Ureter (tissue), 1 donor: ENCODE results near the gene KLF16. TPM values are rescaled to one million over a fixed set of nuclear protein-coding genes. Genes with fewer than 3 reads are reported as not detected.
"Not testable (repeated sequence)": the region's sequence is repeated elsewhere in the genome, so short reads cannot be mapped to it uniquely, and the experiment has no call there.

Experiments
- DNase-seq: peaks from one replicate; pipeline ENCODE4 v3.0.0-alpha.2; 2020; ENCODE audit warnings: low spot score
- total RNA-seq: library from RNA; stranded (reverse); gene quantifications from one replicate; pipeline ENCODE4 v1.2.4, GENCODE V29; 2023
- donor health status: DM: yes; HTN: yes; CAD: no.

The KLF16 gene
- total RNA-seq, 1 donor from 2014 or later: 14.8 TPM

GRCh38 chr19:1884291-1884718 is 20.9 kb upstream of the KLF16 start:
- no peak for DNase-seq

- DNase-seq: no peak
Measured at GRCh38 chr19:1883784-1884183, 20.4 kb upstream of the KLF16 start.

GRCh38 chr19:1882786-1883692 is 19.7 kb upstream of the KLF16 start:
- no peak for DNase-seq

- DNase-seq: peak; percentile 61
Measured at GRCh38 chr19:1882089-1882785, 18.9 kb upstream of the KLF16 start.

GRCh38 chr19:1881393-1882088 is 18.2 kb upstream of the KLF16 start:
- DNase-seq: not testable (repeated sequence)

GRCh38 chr19:1880611-1881392 is 17.4 kb upstream of the KLF16 start:
- DNase-seq: no peak

- DNase-seq: not testable (repeated sequence)
Measured at GRCh38 chr19:1879982-1880381, 16.6 kb upstream of the KLF16 start.

- DNase-seq: not testable (repeated sequence)
Measured at GRCh38 chr19:1878583-1878982, 15.2 kb upstream of the KLF16 start.

- DNase-seq: not testable (repeated sequence)
Measured at GRCh38 chr19:1877280-1877660, 13.9 kb upstream of the KLF16 start.

- DNase-seq: not testable (repeated sequence)
Measured at GRCh38 chr19:1876496-1877279, 13.3 kb upstream of the KLF16 start.

GRCh38 chr19:1875646-1876495 is 12.5 kb upstream of the KLF16 start:
- DNase-seq: peak; percentile 91

- not testable (repeated sequence) for DNase-seq
Measured at GRCh38 chr19:1875265-1875645, 11.9 kb upstream of the KLF16 start.

- DNase-seq: no peak
Measured at GRCh38 chr19:1874554-1875185, 11.3 kb upstream of the KLF16 start.

- DNase-seq: peak; percentile 65
Measured at GRCh38 chr19:1873524-1874473, 10.4 kb upstream of the KLF16 start.

GRCh38 chr19:1872807-1873523 is 9.6 kb upstream of the KLF16 start:
- DNase-seq: no peak

- no peak for DNase-seq
Measured at GRCh38 chr19:1871630-1872029, 8.3 kb upstream of the KLF16 start.

GRCh38 chr19:1871140-1871597 is 7.8 kb upstream of the KLF16 start:
- DNase-seq: no peak
